Cardiac muscle cell (in vitro differentiated cells and primary cell): ENCODE data around the gene VDAC2. TPM values are rescaled to one million over a fixed set of nuclear protein-coding genes. Genes with fewer than 3 reads are reported as not detected.

Experiments used
- DNase-seq, 2 donors: peaks; one replicate each; pipeline versions ENCODE4 v3.0.0 to v3.0.0-alpha.2; 2010 to 2017; ENCODE audit warnings: low read depth in 1 of 2, low spot score in 1 of 2
- H3K27ac ChIP-seq: fragments of 200-600 bp; sonication (generic); 2 replicates; pipeline ENCODE4 v1.5.1; 2016
- H3K27me3 ChIP-seq: fragments of 200-600 bp; sonication (generic); 2 replicates; pipeline ENCODE4 v1.6.0; 2016; ENCODE audit warnings: control low read depth
- H3K36me3 ChIP-seq: fragments of 200-600 bp; sonication (generic); 2 replicates; pipeline ENCODE4 v1.5.1; 2016; ENCODE audit warnings: control low read depth
- H3K4me1 ChIP-seq: fragments of 200-600 bp; sonication (generic); 2 replicates; pipeline ENCODE4 v1.8.1; 2017; ENCODE audit warnings: low read depth, mild to moderate bottlenecking, mixed run types
- H3K4me3 ChIP-seq: fragments of 200-600 bp; sonication (generic); 2 replicates; pipeline ENCODE4 v1.5.1; 2016; ENCODE audit warnings: mild to moderate bottlenecking
- H3K9me3 ChIP-seq: fragments of 200-600 bp; sonication (generic); 2 replicates; pipeline ENCODE4 v1.5.1; 2017; ENCODE audit warnings: low read depth, mild to moderate bottlenecking, control low read depth
- CTCF ChIP-seq: IDR thresholded peaks from 2 replicates; pipeline ENCODE4 v1.5.1; 2012; ENCODE audit warnings: low read depth, mild to moderate bottlenecking, low read length
- polyA plus RNA-seq: library from polyadenylated mRNA; unstranded; fragments of >200 nt; fragmentation: Nextera tagmentation; extraction: Ambion mirVana; gene quantifications from 2 replicates; pipeline ENCODE4 v1.2.1, GENCODE V29; 2016
- total RNA-seq: library from RNA; depleted of rRNA; stranded (reverse); fragments of >200 nt; gene quantifications from 2 replicates; pipeline ENCODE4 v1.2.3, GENCODE V29; 2016

The VDAC2 gene
- total and polyA plus RNA-seq, 2 experiments from 2014 or later: 178 to 376 TPM

- no peak within 1 kb of the TSS for H3K27ac ChIP-seq
Observed at GRCh38 chr10:75235375-75236177, 25.0 kb downstream of the VDAC2 start, which contains the start of gene COMTD1. TSS of gene COMTD1 (minus strand) at chr10:75235957. CDS start at chr10:75235928, 29 bp downstream.

GRCh38 chr10:75236178-75236825, 25.7 kb downstream of the VDAC2 start:
- no peak overlapping the region for H3K4me3 ChIP-seq
- no peaks in the 10 kb centered on the region for H3K27me3 ChIP-seq
- TF ChIP-seq CTCF: no peak
- no peaks in the 10 kb centered on the region for H3K4me1 ChIP-seq
- H3K27ac ChIP-seq: no peak overlapping the region
- DNase-seq: no peak
- H3K9me3 ChIP-seq: no peaks in the 10 kb centered on the region
- peaks cover 9% of the 10 kb centered on the region for H3K36me3 ChIP-seq

More at GRCh38 chr10:75235375-75236177, 25.0 kb downstream of the VDAC2 start, which contains the start of gene COMTD1:
- TF ChIP-seq CTCF: peak; percentile 100
- Histone ChIP-seq H3K27me3 (no peaks in the 10 kb centered on the region), H3K9me3 (no peaks in the 10 kb centered on the region), H3K4me3 (peak within 1 kb of the TSS; percentile 38), H3K4me1 (no peaks in the 10 kb centered on the region), H3K36me3 (peaks cover 12% of the 10 kb centered on the region)
- DNase-seq: peak; percentile 91 to 96

GRCh38 chr10:75238182-75239095, 27.8 kb downstream of the VDAC2 start:
- Histone ChIP-seq H3K27ac (no peak overlapping the region), H3K27me3 (no peaks in the 10 kb centered on the region), H3K4me3 (no peak overlapping the region), H3K9me3 (no peaks in the 10 kb centered on the region), H3K36me3 (no peaks in the 10 kb centered on the region), H3K4me1 (no peaks in the 10 kb centered on the region)
- no peak for DNase-seq
- no peak for TF ChIP-seq CTCF

GRCh38 chr10:75239096-75239790, 28.6 kb downstream of the VDAC2 start:
- H3K27ac ChIP-seq: no peak overlapping the region
- H3K4me3 ChIP-seq: no peak overlapping the region
- no peak for TF ChIP-seq CTCF

More at GRCh38 chr10:75239096-75239790, 28.6 kb downstream of the VDAC2 start:
- H3K27me3 ChIP-seq: no peaks in the 10 kb centered on the region
- no peak for DNase-seq
- no peaks in the 10 kb centered on the region for H3K4me1 ChIP-seq
- no peaks in the 10 kb centered on the region for H3K36me3 ChIP-seq
- no peaks in the 10 kb centered on the region for H3K9me3 ChIP-seq
